Lower leg skin (tissue), 3 donors: ENCODE data around the gene PRKCE.

Experiments
- POLR2A ChIP-seq, 2 donors: fragments of 450-650 bp; IDR thresholded peaks; one replicate each; pipeline ENCODE4 v1.6.1; 2016 to 2017; ENCODE audit warnings: antibody characterized with exemption in 2 of 2, mild to moderate bottlenecking in 1 of 2, moderate library complexity in 1 of 2
- TF ChIP-seq, protein P1 (sequence below), 3 donors: fragments of 450-650 bp; IDR thresholded peaks; one replicate each; pipeline ENCODE4 v1.5.1; 2016; ENCODE audit warnings: antibody characterized with exemption in 3 of 3, mild to moderate bottlenecking in 3 of 3, moderate library complexity in 2 of 3

DNA sequence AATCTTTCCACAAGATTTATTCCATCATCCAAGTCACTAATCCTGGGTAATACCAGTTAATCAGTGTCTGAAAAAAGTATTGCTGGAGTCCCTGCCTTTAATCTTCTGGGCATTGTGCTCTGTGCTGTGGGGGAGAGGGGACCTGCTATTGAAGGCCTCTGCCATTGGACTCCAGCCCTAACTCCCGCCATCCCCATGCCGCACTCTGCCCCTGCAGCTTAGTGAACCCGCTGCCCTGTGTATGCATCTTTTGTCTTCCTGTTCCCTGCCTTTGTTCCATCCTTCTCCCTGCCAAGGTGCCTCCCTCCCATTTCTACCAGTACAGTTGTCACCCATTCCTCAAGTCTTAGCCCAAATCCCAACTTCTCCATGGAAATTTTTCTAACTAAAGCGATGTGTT is 532.0 kb downstream of the PRKCE start:
- TF ChIP-seq POLR2A (IDR thresholded peaks at IDR 0.05): no peak
- TF ChIP-seq, protein P1, sequence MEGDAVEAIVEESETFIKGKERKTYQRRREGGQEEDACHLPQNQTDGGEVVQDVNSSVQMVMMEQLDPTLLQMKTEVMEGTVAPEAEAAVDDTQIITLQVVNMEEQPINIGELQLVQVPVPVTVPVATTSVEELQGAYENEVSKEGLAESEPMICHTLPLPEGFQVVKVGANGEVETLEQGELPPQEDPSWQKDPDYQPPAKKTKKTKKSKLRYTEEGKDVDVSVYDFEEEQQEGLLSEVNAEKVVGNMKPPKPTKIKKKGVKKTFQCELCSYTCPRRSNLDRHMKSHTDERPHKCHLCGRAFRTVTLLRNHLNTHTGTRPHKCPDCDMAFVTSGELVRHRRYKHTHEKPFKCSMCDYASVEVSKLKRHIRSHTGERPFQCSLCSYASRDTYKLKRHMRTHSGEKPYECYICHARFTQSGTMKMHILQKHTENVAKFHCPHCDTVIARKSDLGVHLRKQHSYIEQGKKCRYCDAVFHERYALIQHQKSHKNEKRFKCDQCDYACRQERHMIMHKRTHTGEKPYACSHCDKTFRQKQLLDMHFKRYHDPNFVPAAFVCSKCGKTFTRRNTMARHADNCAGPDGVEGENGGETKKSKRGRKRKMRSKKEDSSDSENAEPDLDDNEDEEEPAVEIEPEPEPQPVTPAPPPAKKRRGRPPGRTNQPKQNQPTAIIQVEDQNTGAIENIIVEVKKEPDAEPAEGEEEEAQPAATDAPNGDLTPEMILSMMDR (IDR thresholded peaks at IDR 0.05): no peak
